ENCODE measurements around the gene MAL. TPM values are rescaled to one million over a fixed set of nuclear protein-coding genes. Genes with fewer than 3 reads are reported as not detected.

The MAL gene
- total RNA-seq, 1 donor from 2014 or later, result not detected

GRCh38 chr2:95029898-95030341, 4.4 kb downstream of the MAL start:
- H3K27me3 Mint-ChIP-seq, result peaks cover 29% of the 10 kb centered on the region
- no peak overlapping the region for H3K27ac Mint-ChIP-seq
- no peaks in the 10 kb centered on the region for H3K36me3 Mint-ChIP-seq (ENCODE audit: low read depth)
- no peak overlapping the region for H3K4me3 Mint-ChIP-seq
- ChIA-PET POLR2A (no interaction called here), CTCF (no interaction called here)
- DNase-seq (no peak), ATAC-seq (ENCODE audit: low read depth) (no peak)
- intact Hi-C loops (cut with micrococcal nuclease), result no loop called here
- H3K4me1 Mint-ChIP-seq, result peaks cover 6% of the 10 kb centered on the region
- H3K9me3 Mint-ChIP-seq, result no peaks in the 10 kb centered on the region
- TF ChIP-seq CTCF (IDR thresholded peaks at IDR 0.05), result no peak

GRCh38 chr2:95030496-95030895, 5.0 kb downstream of the MAL start:
- Mint-ChIP-seq H3K4me3 (no peak overlapping the region), H3K27me3 (peaks cover 29% of the 10 kb centered on the region)

GRCh38 chr2:95031076-95031725, 5.7 kb downstream of the MAL start:
- Mint-ChIP-seq H3K27me3 (peaks cover 23% of the 10 kb centered on the region), H3K27ac (no peak overlapping the region), H3K36me3 (ENCODE audit: low read depth) (no peaks in the 10 kb centered on the region), H3K9me3 (peaks cover under 1% of the 10 kb centered on the region), H3K4me1 (peaks cover under 1% of the 10 kb centered on the region), H3K4me3 (no peak overlapping the region)
- intact Hi-C loops (cut with micrococcal nuclease), result no loop called here
- TF ChIP-seq CTCF (IDR thresholded peaks at IDR 0.05), result no peak
- no peak for ATAC-seq (ENCODE audit: low read depth)
- CTCF ChIA-PET, result no interaction called here
- DNase-seq, result no peak
- POLR2A ChIA-PET, result no interaction called here

More at GRCh38 chr2:95030496-95030895, 5.0 kb downstream of the MAL start:
- Mint-ChIP-seq H3K9me3 (no peaks in the 10 kb centered on the region), H3K4me1 (peaks cover 6% of the 10 kb centered on the region), H3K27ac (no peak overlapping the region), H3K36me3 (ENCODE audit: low read depth) (no peaks in the 10 kb centered on the region)
- CTCF ChIA-PET, result no interaction called here
- POLR2A ChIA-PET, result no interaction called here
- intact Hi-C loops (cut with micrococcal nuclease), result no loop called here
- no peak for TF ChIP-seq CTCF (IDR thresholded peaks at IDR 0.05)
- no peak for DNase-seq
- no peak for ATAC-seq (ENCODE audit: low read depth)

- Mint-ChIP-seq H3K27ac (no peak overlapping the region), H3K4me3 (no peak overlapping the region), H3K9me3 (peaks cover 6% of the 10 kb centered on the region), H3K27me3 (peaks cover 20% of the 10 kb centered on the region), H3K36me3 (ENCODE audit: low read depth) (no peaks in the 10 kb centered on the region), H3K4me1 (no peaks in the 10 kb centered on the region)
- DNase-seq, result no peak
- intact Hi-C loops (cut with micrococcal nuclease), result no loop called here
- ChIA-PET CTCF (no interaction called here), POLR2A (no interaction called here)
- ATAC-seq (ENCODE audit: low read depth), result no peak
- TF ChIP-seq CTCF (IDR thresholded peaks at IDR 0.05), result no peak
These were observed 6.2 kb downstream of the MAL start for GRCh38 chr2:95031726-95032116.

GRCh38 chr2:95032341-95032740, 6.8 kb downstream of the MAL start:
- peaks cover 14% of the 10 kb centered on the region for H3K27me3 Mint-ChIP-seq
- peaks cover 7% of the 10 kb centered on the region for H3K9me3 Mint-ChIP-seq
- POLR2A ChIA-PET, result no interaction called here

More at GRCh38 chr2:95032341-95032740, 6.8 kb downstream of the MAL start:
- no peak for ATAC-seq (ENCODE audit: low read depth)
- TF ChIP-seq CTCF (IDR thresholded peaks at IDR 0.05), result no peak
- Mint-ChIP-seq H3K4me3 (no peak overlapping the region), H3K4me1 (no peaks in the 10 kb centered on the region), H3K27ac (no peak overlapping the region), H3K36me3 (ENCODE audit: low read depth) (no peaks in the 10 kb centered on the region)
- CTCF ChIA-PET, result no interaction called here
- no peak for DNase-seq
- intact Hi-C loops (cut with micrococcal nuclease), result no loop called here

Measured in activated B cell treated with CpG ODN at 0.5 μM for 24 hours (primary cell).